HEK293 (cell line): ENCODE results near the gene CFAP46.

Source experiments
- CTCF ChIA-PET: fragments of 350-600 bp; formaldehyde crosslinking; extraction: SDS; loops from one replicate; lab custom pipeline; 2021; ENCODE audit warnings: antibody characterized with exemption; lab: Yijun Ruan, JAX
- POLR2A ChIA-PET: fragments of 300-600 bp; formaldehyde crosslinking; extraction: SDS; loops from one replicate; lab custom pipeline; 2020; ENCODE audit warnings: antibody characterized with exemption, inconsistent platforms; lab: Yijun Ruan, JAX
- H3K27ac ChIP-seq: fragments of 200-500 bp; sonication (Bioruptor generic); 2 replicates; pipeline ENCODE4 v1.5.1; 2014; ENCODE audit warnings: low read depth, low read length, control low read depth, inconsistent platforms; ENCODE audit errors: extremely low read depth
- H3K36me3 ChIP-seq, 2 experiments: fragments of 200-500 bp in 1 of 2; sonication (Bioruptor generic) in 1 of 2; 1 replicate in 1 of 2; 2 replicates in 1 of 2; pipeline ENCODE4 v1.5.1; 2014 to 2017; ENCODE audit warnings: inconsistent platforms in 2 of 2, low read length in 2 of 2; ENCODE audit not compliant: control insufficient read depth in 2 of 2, insufficient read depth in 1 of 2
- H3K4me1 ChIP-seq: fragments of 200-500 bp; sonication (Bioruptor generic); 2 replicates; pipeline ENCODE4 v1.5.1; 2014; ENCODE audit warnings: mild to moderate bottlenecking, low read length, inconsistent platforms; ENCODE audit not compliant: control insufficient read depth, insufficient read depth
- H3K4me3 ChIP-seq: 2 replicates; pipeline ENCODE4 v1.5.1; 2011; ENCODE audit warnings: low read depth, mild to moderate bottlenecking, control low read depth, low read length, moderate library complexity
- H3K9me3 ChIP-seq: fragments of 200-500 bp; sonication (Bioruptor generic); 2 replicates; pipeline ENCODE4 v1.5.1; 2014; ENCODE audit warnings: low read depth, low read length, inconsistent platforms; ENCODE audit not compliant: control insufficient read depth, insufficient read depth
- EGR2 ChIP-seq: fragments of 450-650 bp; formaldehyde crosslinking; IDR thresholded peaks from 2 replicates; pipeline ENCODE4 v1.5.1; 2016; ENCODE audit warnings: low read depth, missing biosample characterization, missing genetic modification characterization
- OVOL3 ChIP-seq: fragments of 450-650 bp; formaldehyde crosslinking; IDR thresholded peaks from 2 replicates; pipeline ENCODE4 v1.5.1; 2016; ENCODE audit warnings: missing biosample characterization, missing genetic modification characterization
- WT1 ChIP-seq: fragments of 450-650 bp; formaldehyde crosslinking; IDR thresholded peaks from 2 replicates; pipeline ENCODE4 v1.5.1; 2016; ENCODE audit warnings: missing biosample characterization, missing genetic modification characterization
- ZFP41 ChIP-seq: fragments of 450-650 bp; formaldehyde crosslinking; IDR thresholded peaks from 2 replicates; pipeline ENCODE4 v1.5.1; 2016; ENCODE audit warnings: missing biosample characterization, missing genetic modification characterization, borderline replicate concordance
- ZNF155 ChIP-seq: fragments of 450-650 bp; formaldehyde crosslinking; IDR thresholded peaks from 2 replicates; pipeline ENCODE4 v1.5.1; 2016; ENCODE audit warnings: missing biosample characterization, missing genetic modification characterization
- ZNF16 ChIP-seq: fragments of 450-650 bp; formaldehyde crosslinking; IDR thresholded peaks from 2 replicates; pipeline ENCODE4 v1.5.1; 2016; ENCODE audit warnings: low read depth, missing biosample characterization, missing genetic modification characterization
- ZNF174 ChIP-seq: fragments of 450-650 bp; formaldehyde crosslinking; IDR thresholded peaks from 2 replicates; pipeline ENCODE4 v1.5.0; 2017; ENCODE audit warnings: missing biosample characterization, mild to moderate bottlenecking, missing genetic modification characterization
- ZNF549 ChIP-seq: fragments of 450-650 bp; IDR thresholded peaks from 2 replicates; pipeline ENCODE4 v1.5.1; 2018; ENCODE audit warnings: missing biosample characterization, missing genetic modification characterization, mild to moderate bottlenecking, inconsistent platforms, moderate library complexity
- ZSCAN23 ChIP-seq: fragments of 450-650 bp; formaldehyde crosslinking; IDR thresholded peaks from 2 replicates; pipeline ENCODE4 v1.5.1; 2016; ENCODE audit warnings: missing biosample characterization, missing genetic modification characterization
- TF ChIP-seq, protein P1 (sequence below): fragments of 450-650 bp; formaldehyde crosslinking; IDR thresholded peaks from 2 replicates; pipeline ENCODE4 v1.5.1; 2017; ENCODE audit warnings: missing biosample characterization, missing genetic modification characterization
- TF ChIP-seq, protein P2 (sequence below): fragments of 450-650 bp; formaldehyde crosslinking; IDR thresholded peaks from 2 replicates; pipeline ENCODE4 v1.5.1; 2017; ENCODE audit warnings: missing biosample characterization, missing genetic modification characterization
- TF ChIP-seq, protein P3 (sequence below): fragments of 450-650 bp; formaldehyde crosslinking; IDR thresholded peaks from 2 replicates; pipeline ENCODE4 v1.5.1; 2016; ENCODE audit warnings: missing biosample characterization, missing genetic modification characterization
- TF ChIP-seq, protein P4 (sequence below): fragments of 450-650 bp; formaldehyde crosslinking; IDR thresholded peaks from 2 replicates; pipeline ENCODE4 v1.5.1; 2017; ENCODE audit warnings: missing biosample characterization, missing genetic modification characterization
- TF ChIP-seq, protein P5 (sequence below): fragments of 450-650 bp; formaldehyde crosslinking; IDR thresholded peaks from 2 replicates; pipeline ENCODE4 v1.5.1; 2016; ENCODE audit warnings: missing biosample characterization, missing genetic modification characterization
- TF ChIP-seq, protein P6 (sequence below): fragments of 450-650 bp; formaldehyde crosslinking; IDR thresholded peaks from 2 replicates; pipeline ENCODE4 v1.5.1; 2016; ENCODE audit warnings: missing biosample characterization, missing genetic modification characterization
- TF ChIP-seq, protein P7 (sequence below): fragments of 450-650 bp; formaldehyde crosslinking; IDR thresholded peaks from 2 replicates; pipeline ENCODE4 v1.5.1; 2016; ENCODE audit warnings: missing biosample characterization, missing genetic modification characterization
- TF ChIP-seq, protein P8 (sequence below): fragments of 450-650 bp; formaldehyde crosslinking; IDR thresholded peaks from 2 replicates; pipeline ENCODE4 v1.5.1; 2016; ENCODE audit warnings: missing biosample characterization, missing genetic modification characterization, borderline replicate concordance

CFAP46 gene

DNA sequence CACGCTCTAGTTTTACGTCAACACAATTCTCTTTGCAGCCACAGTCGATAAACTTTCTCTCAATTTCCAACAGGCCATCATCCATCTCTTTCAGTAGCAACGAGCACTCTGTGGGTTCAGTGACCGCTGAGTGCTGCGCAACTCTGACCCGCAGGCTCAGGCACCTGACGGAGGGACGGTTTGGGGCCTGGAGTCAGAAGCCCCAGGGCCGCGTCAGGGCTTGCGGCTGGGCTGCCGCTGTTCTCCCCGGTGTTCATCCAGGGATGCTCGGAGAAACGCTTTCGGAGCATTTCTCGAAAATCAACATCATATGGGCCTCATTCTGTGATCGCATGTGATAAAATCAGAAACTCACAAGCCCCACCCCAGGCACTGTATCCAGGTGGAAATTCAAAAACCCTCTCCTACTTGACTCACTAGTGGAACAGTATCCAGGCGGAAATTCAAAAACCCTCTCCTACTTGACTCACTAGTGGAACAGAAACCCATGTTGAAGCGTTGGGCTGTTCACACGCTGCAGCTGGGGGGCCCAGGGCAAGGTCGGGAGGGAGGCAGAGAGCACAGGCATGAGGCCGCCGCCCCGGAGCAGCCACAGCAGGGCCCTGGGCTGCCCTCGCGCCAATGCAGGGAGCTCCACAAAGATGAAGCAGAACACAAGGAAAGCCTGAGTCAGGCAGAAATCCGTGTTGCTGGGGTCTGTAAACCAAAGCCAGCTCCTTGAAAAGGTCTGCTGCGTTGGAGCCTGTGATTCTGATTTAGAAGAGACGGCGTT is 83.1 kb downstream of the CFAP46 start:
- no peaks in the 10 kb centered on the region for H3K9me3 ChIP-seq
- no peaks in the 10 kb centered on the region for H3K36me3 ChIP-seq
- POLR2A ChIA-PET = no interaction called here
- TF ChIP-seq, protein P1, sequence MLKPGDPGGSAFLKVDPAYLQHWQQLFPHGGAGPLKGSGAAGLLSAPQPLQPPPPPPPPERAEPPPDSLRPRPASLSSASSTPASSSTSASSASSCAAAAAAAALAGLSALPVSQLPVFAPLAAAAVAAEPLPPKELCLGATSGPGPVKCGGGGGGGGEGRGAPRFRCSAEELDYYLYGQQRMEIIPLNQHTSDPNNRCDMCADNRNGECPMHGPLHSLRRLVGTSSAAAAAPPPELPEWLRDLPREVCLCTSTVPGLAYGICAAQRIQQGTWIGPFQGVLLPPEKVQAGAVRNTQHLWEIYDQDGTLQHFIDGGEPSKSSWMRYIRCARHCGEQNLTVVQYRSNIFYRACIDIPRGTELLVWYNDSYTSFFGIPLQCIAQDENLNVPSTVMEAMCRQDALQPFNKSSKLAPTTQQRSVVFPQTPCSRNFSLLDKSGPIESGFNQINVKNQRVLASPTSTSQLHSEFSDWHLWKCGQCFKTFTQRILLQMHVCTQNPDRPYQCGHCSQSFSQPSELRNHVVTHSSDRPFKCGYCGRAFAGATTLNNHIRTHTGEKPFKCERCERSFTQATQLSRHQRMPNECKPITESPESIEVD (tag by site-specific recombination) = no peak
- TF ChIP-seq, protein P2, sequence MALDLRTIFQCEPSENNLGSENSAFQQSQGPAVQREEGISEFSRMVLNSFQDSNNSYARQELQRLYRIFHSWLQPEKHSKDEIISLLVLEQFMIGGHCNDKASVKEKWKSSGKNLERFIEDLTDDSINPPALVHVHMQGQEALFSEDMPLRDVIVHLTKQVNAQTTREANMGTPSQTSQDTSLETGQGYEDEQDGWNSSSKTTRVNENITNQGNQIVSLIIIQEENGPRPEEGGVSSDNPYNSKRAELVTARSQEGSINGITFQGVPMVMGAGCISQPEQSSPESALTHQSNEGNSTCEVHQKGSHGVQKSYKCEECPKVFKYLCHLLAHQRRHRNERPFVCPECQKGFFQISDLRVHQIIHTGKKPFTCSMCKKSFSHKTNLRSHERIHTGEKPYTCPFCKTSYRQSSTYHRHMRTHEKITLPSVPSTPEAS (tag by site-specific recombination) = no peak
- no peak for TF ChIP-seq ZSCAN23 (tag by site-specific recombination)
- TF ChIP-seq OVOL3 (tag by site-specific recombination) = no peak
- TF ChIP-seq, protein P3, sequence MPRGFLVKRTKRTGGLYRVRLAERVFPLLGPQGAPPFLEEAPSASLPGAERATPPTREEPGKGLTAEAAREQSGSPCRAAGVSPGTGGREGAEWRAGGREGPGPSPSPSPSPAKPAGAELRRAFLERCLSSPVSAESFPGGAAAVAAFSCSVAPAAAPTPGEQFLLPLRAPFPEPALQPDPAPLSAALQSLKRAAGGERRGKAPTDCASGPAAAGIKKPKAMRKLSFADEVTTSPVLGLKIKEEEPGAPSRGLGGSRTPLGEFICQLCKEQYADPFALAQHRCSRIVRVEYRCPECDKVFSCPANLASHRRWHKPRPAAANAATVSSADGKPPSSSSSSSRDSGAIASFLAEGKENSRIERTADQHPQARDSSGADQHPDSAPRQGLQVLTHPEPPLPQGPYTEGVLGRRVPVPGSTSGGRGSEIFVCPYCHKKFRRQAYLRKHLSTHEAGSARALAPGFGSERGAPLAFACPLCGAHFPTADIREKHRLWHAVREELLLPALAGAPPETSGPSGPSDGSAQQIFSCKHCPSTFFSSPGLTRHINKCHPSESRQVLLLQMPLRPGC = no peak
- TF ChIP-seq WT1 (tag by site-specific recombination) = no peak
- TF ChIP-seq ZNF549 = no peak
- no peak for TF ChIP-seq ZNF155 (tag by site-specific recombination)
- no peak for TF ChIP-seq ZNF16
- TF ChIP-seq, protein P4, sequence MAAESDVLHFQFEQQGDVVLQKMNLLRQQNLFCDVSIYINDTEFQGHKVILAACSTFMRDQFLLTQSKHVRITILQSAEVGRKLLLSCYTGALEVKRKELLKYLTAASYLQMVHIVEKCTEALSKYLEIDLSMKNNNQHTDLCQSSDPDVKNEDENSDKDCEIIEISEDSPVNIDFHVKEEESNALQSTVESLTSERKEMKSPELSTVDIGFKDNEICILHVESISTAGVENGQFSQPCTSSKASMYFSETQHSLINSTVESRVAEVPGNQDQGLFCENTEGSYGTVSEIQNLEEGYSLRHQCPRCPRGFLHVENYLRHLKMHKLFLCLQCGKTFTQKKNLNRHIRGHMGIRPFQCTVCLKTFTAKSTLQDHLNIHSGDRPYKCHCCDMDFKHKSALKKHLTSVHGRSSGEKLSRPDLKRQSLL (tag by site-specific recombination) = no peak
- TF ChIP-seq, protein P5, sequence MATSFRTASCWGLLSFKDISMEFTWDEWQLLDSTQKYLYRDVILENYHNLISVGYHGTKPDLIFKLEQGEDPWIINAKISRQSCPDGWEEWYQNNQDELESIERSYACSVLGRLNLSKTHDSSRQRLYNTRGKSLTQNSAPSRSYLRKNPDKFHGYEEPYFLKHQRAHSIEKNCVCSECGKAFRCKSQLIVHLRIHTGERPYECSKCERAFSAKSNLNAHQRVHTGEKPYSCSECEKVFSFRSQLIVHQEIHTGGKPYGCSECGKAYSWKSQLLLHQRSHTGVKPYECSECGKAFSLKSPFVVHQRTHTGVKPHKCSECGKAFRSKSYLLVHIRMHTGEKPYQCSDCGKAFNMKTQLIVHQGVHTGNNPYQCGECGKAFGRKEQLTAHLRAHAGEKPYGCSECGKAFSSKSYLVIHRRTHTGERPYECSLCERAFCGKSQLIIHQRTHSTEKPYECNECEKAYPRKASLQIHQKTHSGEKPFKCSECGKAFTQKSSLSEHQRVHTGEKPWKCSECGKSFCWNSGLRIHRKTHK (tag by site-specific recombination) = no peak
- no peak for TF ChIP-seq ZNF174
- TF ChIP-seq ZFP41 (tag by site-specific recombination) = no peak
- TF ChIP-seq, protein P6, sequence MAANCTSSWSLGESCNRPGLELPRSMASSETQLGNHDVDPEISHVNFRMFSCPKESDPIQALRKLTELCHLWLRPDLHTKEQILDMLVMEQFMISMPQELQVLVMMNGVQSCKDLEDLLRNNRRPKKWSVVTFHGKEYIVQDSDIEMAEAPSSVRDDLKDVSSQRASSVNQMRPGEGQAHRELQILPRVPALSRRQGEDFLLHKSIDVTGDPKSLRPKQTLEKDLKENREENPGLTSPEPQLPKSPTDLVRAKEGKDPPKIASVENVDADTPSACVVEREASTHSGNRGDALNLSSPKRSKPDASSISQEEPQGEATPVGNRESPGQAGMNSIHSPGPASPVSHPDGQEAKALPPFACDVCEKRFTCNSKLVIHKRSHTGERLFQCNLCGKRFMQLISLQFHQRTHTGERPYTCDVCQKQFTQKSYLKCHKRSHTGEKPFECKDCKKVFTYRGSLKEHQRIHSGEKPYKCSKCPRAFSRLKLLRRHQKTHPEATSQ (tag by site-specific recombination) = no peak
- TF ChIP-seq, protein P7, sequence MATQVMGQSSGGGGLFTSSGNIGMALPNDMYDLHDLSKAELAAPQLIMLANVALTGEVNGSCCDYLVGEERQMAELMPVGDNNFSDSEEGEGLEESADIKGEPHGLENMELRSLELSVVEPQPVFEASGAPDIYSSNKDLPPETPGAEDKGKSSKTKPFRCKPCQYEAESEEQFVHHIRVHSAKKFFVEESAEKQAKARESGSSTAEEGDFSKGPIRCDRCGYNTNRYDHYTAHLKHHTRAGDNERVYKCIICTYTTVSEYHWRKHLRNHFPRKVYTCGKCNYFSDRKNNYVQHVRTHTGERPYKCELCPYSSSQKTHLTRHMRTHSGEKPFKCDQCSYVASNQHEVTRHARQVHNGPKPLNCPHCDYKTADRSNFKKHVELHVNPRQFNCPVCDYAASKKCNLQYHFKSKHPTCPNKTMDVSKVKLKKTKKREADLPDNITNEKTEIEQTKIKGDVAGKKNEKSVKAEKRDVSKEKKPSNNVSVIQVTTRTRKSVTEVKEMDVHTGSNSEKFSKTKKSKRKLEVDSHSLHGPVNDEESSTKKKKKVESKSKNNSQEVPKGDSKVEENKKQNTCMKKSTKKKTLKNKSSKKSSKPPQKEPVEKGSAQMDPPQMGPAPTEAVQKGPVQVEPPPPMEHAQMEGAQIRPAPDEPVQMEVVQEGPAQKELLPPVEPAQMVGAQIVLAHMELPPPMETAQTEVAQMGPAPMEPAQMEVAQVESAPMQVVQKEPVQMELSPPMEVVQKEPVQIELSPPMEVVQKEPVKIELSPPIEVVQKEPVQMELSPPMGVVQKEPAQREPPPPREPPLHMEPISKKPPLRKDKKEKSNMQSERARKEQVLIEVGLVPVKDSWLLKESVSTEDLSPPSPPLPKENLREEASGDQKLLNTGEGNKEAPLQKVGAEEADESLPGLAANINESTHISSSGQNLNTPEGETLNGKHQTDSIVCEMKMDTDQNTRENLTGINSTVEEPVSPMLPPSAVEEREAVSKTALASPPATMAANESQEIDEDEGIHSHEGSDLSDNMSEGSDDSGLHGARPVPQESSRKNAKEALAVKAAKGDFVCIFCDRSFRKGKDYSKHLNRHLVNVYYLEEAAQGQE (tag by site-specific recombination) = no peak
- TF ChIP-seq, protein P8, sequence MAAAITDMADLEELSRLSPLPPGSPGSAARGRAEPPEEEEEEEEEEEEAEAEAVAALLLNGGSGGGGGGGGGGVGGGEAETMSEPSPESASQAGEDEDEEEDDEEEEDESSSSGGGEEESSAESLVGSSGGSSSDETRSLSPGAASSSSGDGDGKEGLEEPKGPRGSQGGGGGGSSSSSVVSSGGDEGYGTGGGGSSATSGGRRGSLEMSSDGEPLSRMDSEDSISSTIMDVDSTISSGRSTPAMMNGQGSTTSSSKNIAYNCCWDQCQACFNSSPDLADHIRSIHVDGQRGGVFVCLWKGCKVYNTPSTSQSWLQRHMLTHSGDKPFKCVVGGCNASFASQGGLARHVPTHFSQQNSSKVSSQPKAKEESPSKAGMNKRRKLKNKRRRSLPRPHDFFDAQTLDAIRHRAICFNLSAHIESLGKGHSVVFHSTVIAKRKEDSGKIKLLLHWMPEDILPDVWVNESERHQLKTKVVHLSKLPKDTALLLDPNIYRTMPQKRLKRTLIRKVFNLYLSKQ (tag by site-specific recombination) = no peak
- no peak for TF ChIP-seq EGR2 (tag by site-specific recombination)
- TF ChIP-seq, all 188 proteins: peak for 0
- Histone ChIP-seq H3K4me1 (no peaks in the 10 kb centered on the region), H3K27ac (no peak overlapping the region), H3K4me3 (no peak overlapping the region)
- CTCF ChIA-PET = no interaction called here
